HCT116 (cell line): ENCODE data around the gene RNPEP. TPM values are rescaled to one million over a fixed set of nuclear protein-coding genes. Genes with fewer than 3 reads are reported as not detected.

Source experiments
- ATAC-seq: fragments of 200-7000 bp; cut with Tn5 transposase; 2 replicates; pipeline ENCODE4 v1.9.1; 2020; ENCODE audit warnings: mild to moderate bottlenecking, moderate library complexity
- BruUV-seq: library from RNA; stranded (reverse); fragments of 400-500 nt; replicated peaks from 2 replicates; lab custom pipeline; 2021; lab: Mats Ljungman, UMichigan
- CTCF ChIA-PET: fragments of 300-600 bp; sonication (Branson Sonifier 250); formaldehyde crosslinking; loops from one replicate; lab custom pipeline; 2021; ENCODE audit warnings: antibody characterized with exemption; lab: Charles Lee
- POLR2A ChIA-PET: fragments of 300-600, 350-600 bp; sonication (Branson Sonifier 250); formaldehyde crosslinking; loops from one replicate; lab custom pipeline; 2021; ENCODE audit warnings: antibody characterized with exemption; lab: Charles Lee
- RAD21 ChIA-PET, 2 experiments: fragments of 300-600 bp; sonication (Branson Sonifier 250); formaldehyde crosslinking; loops; one replicate each; lab custom pipeline; 2023; ENCODE audit warnings: low total read pairs in 2 of 2; ENCODE audit not compliant: uncharacterized antibody in 2 of 2, unreplicated experiment in 2 of 2, low non-redundant PET in 1 of 2; lab: Charles Lee
- DNase-seq: peaks from one replicate; pipeline ENCODE4 v3.0.0-alpha.2; 2010; ENCODE audit warnings: low read depth, low spot score
- H2AFZ ChIP-seq: fragments of 200-600 bp; shearing (Covaris generic), sonication (generic); 2 replicates; pipeline ENCODE4 v1.6.1; 2017; ENCODE audit warnings: low read depth, mixed run types, mixed read lengths, antibody characterized with exemption, low read length; ENCODE audit not compliant: poor library complexity, severe bottlenecking
- H3K27ac ChIP-seq: 2 replicates; pipeline ENCODE4 v1.5.1; 2012; ENCODE audit warnings: low read depth, low read length
- H3K27me3 ChIP-seq: fragments of 200-600 bp; sonication (generic); 2 replicates; pipeline ENCODE4 v1.6.1; 2016; ENCODE audit warnings: mixed run types, low read length, mixed read lengths; ENCODE audit not compliant: insufficient read depth
- H3K36me3 ChIP-seq, 2 experiments: fragments of 200-500 bp in 1 of 2; fragments of 200-600 bp in 1 of 2; sonication (Bioruptor generic) in 1 of 2; sonication (generic) in 1 of 2; 2 replicates each; pipeline versions ENCODE4 v1.5.1 to v1.6.1; 2014 to 2016; ENCODE audit warnings: low read length in 2 of 2, inconsistent platforms in 1 of 2, mixed read lengths in 1 of 2, mixed run types in 1 of 2; ENCODE audit not compliant: insufficient read depth in 2 of 2, control insufficient read depth in 1 of 2
- H3K4me1 ChIP-seq, 2 experiments: fragments of 200-600 bp in 1 of 2; sonication (generic) in 1 of 2; 2 replicates each; pipeline versions ENCODE4 v1.5.1 to v1.6.1; 2012 to 2017; ENCODE audit warnings: low read length in 2 of 2, inconsistent platforms in 1 of 2, mild to moderate bottlenecking in 1 of 2, mixed read lengths in 1 of 2, mixed run types in 1 of 2, moderate library complexity in 1 of 2; ENCODE audit not compliant: insufficient read depth in 2 of 2, control insufficient read depth in 1 of 2
- H3K4me2 ChIP-seq: fragments of 200-600 bp; sonication (generic); 2 replicates; pipeline ENCODE4 v1.6.1; 2017; ENCODE audit warnings: mixed run types, low read length, mixed read lengths
- H3K4me3 ChIP-seq, 2 experiments: fragments of 200-600 bp in 1 of 2; sonication (generic) in 1 of 2; replicated peaks in 1 of 2; 2 replicates each; pipeline ENCODE4 v1.5.1; 2011 to 2016; ENCODE audit warnings: low read length in 2 of 2, control low read depth in 1 of 2, low read depth in 1 of 2, mild to moderate bottlenecking in 1 of 2, mixed read lengths in 1 of 2, mixed run types in 1 of 2
- H3K79me2 ChIP-seq: fragments of 200-600 bp; sonication (generic); 2 replicates; pipeline ENCODE4 v1.6.1; 2017; ENCODE audit warnings: mild to moderate bottlenecking, mixed run types, low read length, moderate library complexity, mixed read lengths; ENCODE audit not compliant: insufficient read depth
- H3K9ac ChIP-seq: fragments of 200-600 bp; sonication (generic); 2 replicates; pipeline ENCODE4 v1.6.1; 2016; ENCODE audit warnings: low read length, mixed read lengths
- H3K9me2 ChIP-seq: fragments of 200-600 bp; sonication (generic), shearing (Covaris generic); 2 replicates; pipeline ENCODE4 v1.6.1; 2017; ENCODE audit warnings: mixed run types, mild to moderate bottlenecking, moderate library complexity; ENCODE audit not compliant: insufficient read depth
- H3K9me3 ChIP-seq, 2 experiments: fragments of 200-500 bp in 1 of 2; fragments of 200-600 bp in 1 of 2; sonication (Bioruptor generic) in 1 of 2; sonication (generic) in 1 of 2; 2 replicates each; pipeline ENCODE4 v1.6.1; 2014 to 2017; ENCODE audit warnings: low read length in 2 of 2, mixed read lengths in 2 of 2, inconsistent platforms in 1 of 2, low read depth in 1 of 2, mild to moderate bottlenecking in 1 of 2, mixed run types in 1 of 2, moderate library complexity in 1 of 2; ENCODE audit not compliant: control insufficient read depth in 1 of 2, insufficient read depth in 1 of 2
- H4K20me1 ChIP-seq: fragments of 200-600 bp; sonication (generic), shearing (Covaris generic); 2 replicates; pipeline ENCODE4 v1.6.1; 2017; ENCODE audit warnings: mixed run types, mild to moderate bottlenecking, moderate library complexity; ENCODE audit not compliant: insufficient read depth
- ATF3 ChIP-seq: IDR thresholded peaks from 2 replicates; pipeline ENCODE4 v1.6.1; 2012
- CEBPB ChIP-seq: IDR thresholded peaks from 2 replicates; pipeline ENCODE4 v1.6.1; 2012; ENCODE audit warnings: low read depth
- CTCF ChIP-seq, 3 experiments: fragments of 200-600 bp in 1 of 3; sonication (generic) in 1 of 3; IDR thresholded peaks in 2 of 3; conservative IDR thresholded peaks in 1 of 3; 2 replicates each; pipeline ENCODE4 v1.5.1; 2012 to 2017; ENCODE audit warnings: low read depth in 2 of 3, low read length in 2 of 3, antibody characterized with exemption in 1 of 3, borderline replicate concordance in 1 of 3, control low read depth in 1 of 3, mild to moderate bottlenecking in 1 of 3, mixed read lengths in 1 of 3, mixed run types in 1 of 3, moderate library complexity in 1 of 3; ENCODE audit not compliant: insufficient read depth in 1 of 3
- ELF1 ChIP-seq: IDR thresholded peaks from 2 replicates; pipeline ENCODE4 v1.6.1; 2012; ENCODE audit warnings: low read depth, borderline replicate concordance
- FOSL1 ChIP-seq: IDR thresholded peaks from 2 replicates; pipeline ENCODE4 v1.6.1; 2012; ENCODE audit warnings: low read depth
- JUND ChIP-seq: IDR thresholded peaks from 2 replicates; pipeline ENCODE4 v1.6.1; 2012
- POLR2A ChIP-seq: IDR thresholded peaks from 2 replicates; pipeline ENCODE4 v1.7.0; 2011; ENCODE audit warnings: borderline replicate concordance; ENCODE audit not compliant: insufficient read depth, insufficient read length; ENCODE audit errors: extremely low read depth
- POLR2AphosphoS5 ChIP-seq: IDR thresholded peaks from 2 replicates; pipeline ENCODE4 v1.6.1; 2011; ENCODE audit warnings: mild to moderate bottlenecking, low read depth, low read length, moderate library complexity
- RAD21 ChIP-seq: IDR thresholded peaks from 2 replicates; pipeline ENCODE4 v1.6.1; 2012; ENCODE audit warnings: low read depth, mild to moderate bottlenecking
- REST ChIP-seq: IDR thresholded peaks from 2 replicates; pipeline ENCODE4 v1.6.1; 2012; ENCODE audit warnings: low read depth
- SIN3A ChIP-seq: IDR thresholded peaks from 2 replicates; pipeline ENCODE4 v1.6.1; 2012; ENCODE audit warnings: low read depth
- SP1 ChIP-seq: IDR thresholded peaks from 2 replicates; pipeline ENCODE4 v1.6.1; 2012; ENCODE audit warnings: low read depth
- SRF ChIP-seq: IDR thresholded peaks from 2 replicates; pipeline ENCODE4 v1.6.1; 2012; ENCODE audit warnings: low read depth
- TCF7L2 ChIP-seq: IDR thresholded peaks from 2 replicates; pipeline ENCODE4 v1.7.0; 2011; ENCODE audit warnings: borderline replicate concordance, inconsistent platforms; ENCODE audit not compliant: insufficient read depth, insufficient read length; ENCODE audit errors: extremely low read depth
- YY1 ChIP-seq: IDR thresholded peaks from 2 replicates; pipeline ENCODE4 v1.6.1; 2011; ENCODE audit warnings: low read length, low read depth, moderate library complexity, mild to moderate bottlenecking; ENCODE audit not compliant: insufficient replicate concordance; ENCODE audit errors: extremely low read depth
- ZBTB33 ChIP-seq: IDR thresholded peaks from 2 replicates; pipeline ENCODE4 v1.6.1; 2011; ENCODE audit warnings: mild to moderate bottlenecking, low read length, moderate library complexity; ENCODE audit not compliant: insufficient replicate concordance; ENCODE audit errors: extremely low read depth
- ZFX ChIP-seq: fragments of 450-650 bp; IDR thresholded peaks from 2 replicates; pipeline ENCODE4 v1.6.1; 2017
- intact Hi-C: fragments of 100-400 bp; cut with micrococcal nuclease; formaldehyde crosslinking; loops from 2 replicates; pipeline ENCODE4 v1.10.0; 2022
- total RNA-seq: library from RNA; stranded (reverse); gene quantifications from one replicate; pipeline ENCODE4 v1.2.1, GENCODE V29; 2021; ENCODE audit not compliant: unreplicated experiment

The RNPEP gene
- total RNA-seq, 1 experiment from 2014 or later = 85.9 TPM

GRCh38 chr1:201939148-201939547, 43.3 kb upstream of the RNPEP start:
- Histone ChIP-seq H3K79me2 (no peaks in the 10 kb centered on the region), H3K4me2 (no peak overlapping the region)
- CTCF ChIA-PET = no interaction called here

More at GRCh38 chr1:201939148-201939547, 43.3 kb upstream of the RNPEP start:
- H3K27me3 ChIP-seq = no peaks in the 10 kb centered on the region
- no peak overlapping the region for H3K27ac ChIP-seq
- H3K36me3 ChIP-seq = no peaks in the 10 kb centered on the region
- H3K9me3 ChIP-seq = no peaks in the 10 kb centered on the region
- ChIA-PET RAD21 (no interaction called here), POLR2A (no interaction called here)
- H3K9ac ChIP-seq = no peak overlapping the region
- H2AFZ ChIP-seq = peak overlapping the region; percentile 26
- no TSS peak for BruUV-seq
- no peak for ATAC-seq
- intact Hi-C loops = no loop called here
- H4K20me1 ChIP-seq = no peaks in the 10 kb centered on the region
- DNase-seq = no peak
- no peak overlapping the region for H3K4me3 ChIP-seq
- no peaks in the 10 kb centered on the region for H3K9me2 ChIP-seq
- peaks cover 9 to 20% of the 10 kb centered on the region in 2 experiments; a peak in 3 of 4 replicates for H3K4me1 ChIP-seq
- TF ChIP-seq JUND = no peak
- no peak for TF ChIP-seq TCF7L2
- TF ChIP-seq FOSL1 = no peak
- no peak for TF ChIP-seq CTCF (IDR thresholded peaks at IDR 0.05 in 2 of 3, conservative IDR thresholded peaks at IDR 0.05 in 1 of 3; ENCODE audit: borderline replicate concordance in 1 of 3, insufficient read depth in 1 of 3, low read depth in 2 of 3, low read length in 2 of 3)
- no peak for TF ChIP-seq POLR2AphosphoS5
- TF ChIP-seq RAD21 = no peak
- no peak for TF ChIP-seq ATF3
- TF ChIP-seq SIN3A = no peak
- no peak for TF ChIP-seq YY1
- TF ChIP-seq SP1 = no peak
- no peak for TF ChIP-seq REST
- TF ChIP-seq CEBPB = no peak
- no peak for TF ChIP-seq ZBTB33
- TF ChIP-seq SRF = no peak
- TF ChIP-seq POLR2A = no peak
- no peak for TF ChIP-seq ZFX
- TF ChIP-seq ELF1 = no peak
